GM13977 (cell line): ENCODE data around the gene ITGB6.

Experiments
- DNase-seq: peaks from one replicate; pipeline ENCODE4 v3.0.0; 2012; ENCODE audit warnings: low spot score
- CTCF ChIP-seq: IDR thresholded peaks from 2 replicates; pipeline ENCODE4 v1.5.1; 2012; ENCODE audit warnings: mild to moderate bottlenecking, control low read depth; ENCODE audit not compliant: insufficient read depth; ENCODE audit errors: extremely low read depth, missing control alignments
- in situ Hi-C: fragments of 300-500 bp; cut with MboI; formaldehyde crosslinking; loops from one replicate; pipeline ENCODE4 v1.12.0; 2022; ENCODE audit warnings: low sequenced_read_pairs, low pct_unique_long_range_greater_than_20kb, mixed read lengths, inconsistent platforms; ENCODE audit not compliant: unreplicated experiment

ITGB6 gene

DNA sequence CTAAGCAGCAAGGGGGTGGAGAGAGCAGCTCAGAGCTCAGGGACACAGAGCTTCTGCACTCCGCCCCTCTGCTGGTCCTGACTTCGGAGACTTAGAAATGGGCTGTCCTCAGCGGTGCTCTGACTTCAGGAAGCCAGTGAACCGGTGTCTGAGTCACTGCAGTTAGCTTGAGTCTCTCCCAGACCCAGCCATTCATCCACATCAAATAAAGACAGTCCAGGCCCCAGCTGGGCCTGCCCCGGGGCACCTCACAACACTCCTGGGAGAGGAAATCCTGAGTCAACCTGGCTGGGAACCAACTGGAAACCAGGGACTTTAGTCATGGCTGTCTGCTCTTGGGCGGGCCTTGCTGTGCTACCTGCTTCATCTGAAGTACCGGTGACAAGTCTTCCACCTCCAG is 5.4 kb upstream of the ITGB6 start:
- DNase-seq: no peak
- in situ Hi-C loops: no loop called here
- no peak for TF ChIP-seq CTCF

DNA sequence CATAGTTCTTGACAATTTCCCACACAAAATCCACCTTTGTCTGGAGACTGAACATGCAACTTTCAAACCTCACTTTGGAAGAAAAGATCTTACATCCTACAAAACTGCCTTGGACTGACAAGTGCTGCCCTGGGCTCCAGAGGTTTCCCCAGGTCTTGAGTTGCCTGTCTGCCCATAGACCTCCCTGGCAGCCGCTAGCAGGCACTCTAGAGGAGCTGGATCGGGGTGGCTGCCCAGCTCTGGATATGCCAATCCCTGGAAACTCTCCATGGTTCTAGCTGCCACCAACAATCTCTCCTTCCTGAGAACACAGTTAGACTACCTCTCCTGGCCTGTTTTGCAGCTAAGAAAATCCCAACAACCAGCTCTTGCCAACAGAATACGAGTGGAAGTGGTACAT is 3.4 kb upstream of the ITGB6 start:
- no peak for TF ChIP-seq CTCF
- in situ Hi-C loops: no loop called here
- DNase-seq: no peak

DNA sequence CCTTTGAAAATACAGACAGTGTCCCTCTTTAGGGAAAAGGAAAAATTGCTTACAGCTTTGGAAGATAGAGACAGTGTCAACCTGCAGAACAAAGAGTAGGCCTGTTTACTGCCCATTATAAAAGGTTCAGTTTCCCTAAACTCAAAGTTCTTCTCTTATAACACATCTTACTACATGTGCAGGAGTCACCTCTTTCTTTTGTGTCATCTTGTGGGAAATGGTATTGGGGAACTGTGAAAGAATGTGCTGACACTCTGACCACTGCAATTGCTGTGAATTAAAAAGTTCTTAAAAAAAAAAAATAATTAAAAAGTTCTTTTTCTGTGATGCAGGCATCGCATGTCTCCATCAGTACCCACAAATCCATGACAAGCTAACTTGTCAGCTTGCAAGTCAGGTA is 2.9 kb upstream of the ITGB6 start:
- in situ Hi-C loops: no loop called here
- TF ChIP-seq CTCF: no peak
- no peak for DNase-seq

DNA sequence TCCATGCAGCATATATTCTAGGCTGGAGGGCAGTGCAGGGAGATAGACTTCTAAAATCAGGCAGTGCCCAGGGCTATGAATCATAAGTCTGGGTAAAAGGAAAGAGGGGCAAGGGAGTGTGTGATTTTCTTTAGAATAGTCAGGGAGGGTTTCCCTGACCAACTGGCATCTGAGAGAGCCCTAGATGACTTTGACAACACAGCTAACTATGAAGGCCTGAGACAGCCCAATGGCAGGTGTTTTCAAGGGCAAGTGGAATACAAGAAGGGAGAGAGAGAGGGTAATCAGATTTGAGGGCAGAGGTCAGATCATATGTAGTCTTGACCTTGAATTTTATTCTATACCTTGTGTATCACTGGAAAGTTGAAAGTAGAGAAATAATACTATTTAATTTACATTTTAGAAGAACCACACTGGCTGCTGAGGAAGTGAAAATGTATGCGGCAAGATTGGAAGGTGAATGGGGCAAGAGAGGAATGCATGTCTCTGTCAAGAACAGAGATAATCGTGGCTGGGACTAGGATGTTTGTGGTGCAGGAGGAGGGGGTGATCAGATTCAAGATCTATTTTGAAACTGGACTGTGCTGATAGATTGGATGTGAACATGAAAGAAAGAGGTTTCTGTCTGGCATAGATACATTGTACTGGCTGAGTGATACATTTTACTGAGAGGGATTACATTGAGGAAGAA is 1.9 kb upstream of the ITGB6 start:
- in situ Hi-C loops: no loop called here
- no peak for DNase-seq
- no peak for TF ChIP-seq CTCF

DNA sequence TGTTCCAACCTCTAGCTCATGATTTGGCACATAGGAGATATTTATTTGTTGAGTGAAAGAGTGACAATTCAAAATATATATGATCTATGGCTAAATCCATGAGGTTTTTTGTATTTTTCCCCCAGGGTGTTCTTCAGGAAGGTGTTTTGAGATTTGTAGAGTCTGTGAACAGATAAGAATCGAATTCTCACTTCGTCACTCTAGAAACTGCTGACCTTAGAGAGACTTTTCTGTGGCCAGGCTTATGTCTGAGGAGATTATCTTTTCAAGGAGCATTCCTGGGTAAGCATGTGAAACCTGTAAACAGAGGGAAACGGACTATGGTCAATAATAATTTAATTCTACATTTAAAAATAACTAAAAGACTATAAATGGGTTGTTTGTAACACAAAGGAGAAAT is 849 bp upstream of the ITGB6 start:
- in situ Hi-C loops: no loop called here

DNA sequence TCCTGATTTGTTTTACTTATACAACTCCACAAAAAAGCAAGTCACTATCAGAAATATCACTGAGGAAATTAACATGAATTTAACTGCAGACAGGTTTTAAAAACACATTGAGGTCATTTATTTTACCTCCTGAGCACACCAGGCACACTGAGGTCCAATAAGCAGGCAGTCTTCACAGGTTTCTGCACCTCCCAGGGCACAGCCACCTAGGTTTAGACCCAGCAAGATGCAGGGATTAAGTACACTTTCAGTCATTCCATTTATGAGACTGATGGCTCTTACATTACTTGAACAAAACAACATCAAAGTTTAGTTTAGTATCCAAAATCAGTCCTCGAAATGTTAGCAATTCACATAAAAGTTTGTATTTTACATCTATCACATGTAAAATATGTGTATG is 1.0 kb downstream of the ITGB6 start:
- DNase-seq: no peak
- in situ Hi-C loops: no loop called here
- TF ChIP-seq CTCF: no peak

More for the DNA sequence above, 849 bp upstream of the ITGB6 start:
- DNase-seq: no peak
- TF ChIP-seq CTCF: no peak
